ENCODE data around the gene SCTR.

Gene SCTR

DNA sequence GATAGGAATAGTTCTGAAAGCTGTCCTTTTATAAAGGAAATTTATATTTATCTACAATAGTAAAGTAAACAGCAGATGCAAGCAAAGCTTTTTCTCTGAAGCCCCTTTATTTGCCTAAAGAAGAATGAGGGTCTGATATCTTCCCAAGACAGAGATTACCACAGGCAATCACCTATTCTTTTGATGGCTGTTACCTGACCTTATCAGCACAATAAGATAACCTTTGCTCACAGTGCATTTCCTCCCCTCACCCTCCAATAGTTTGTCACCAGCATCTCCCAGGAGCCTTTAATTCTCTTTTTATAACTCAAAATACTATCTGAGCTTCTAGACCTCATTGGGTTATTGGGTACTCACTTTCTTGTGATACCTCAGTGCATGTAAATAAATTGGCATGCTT is 13.5 kb upstream of the SCTR start:
- TF ChIP-seq CTCF (conservative IDR thresholded peaks at IDR 0.05), result no peak
- no peak overlapping the region for H3K27ac ChIP-seq

- no peak for TF ChIP-seq CTCF (conservative IDR thresholded peaks at IDR 0.05)
Observed at GRCh38 chr2:119536707-119537106, 12.4 kb upstream of the SCTR start.

DNA sequence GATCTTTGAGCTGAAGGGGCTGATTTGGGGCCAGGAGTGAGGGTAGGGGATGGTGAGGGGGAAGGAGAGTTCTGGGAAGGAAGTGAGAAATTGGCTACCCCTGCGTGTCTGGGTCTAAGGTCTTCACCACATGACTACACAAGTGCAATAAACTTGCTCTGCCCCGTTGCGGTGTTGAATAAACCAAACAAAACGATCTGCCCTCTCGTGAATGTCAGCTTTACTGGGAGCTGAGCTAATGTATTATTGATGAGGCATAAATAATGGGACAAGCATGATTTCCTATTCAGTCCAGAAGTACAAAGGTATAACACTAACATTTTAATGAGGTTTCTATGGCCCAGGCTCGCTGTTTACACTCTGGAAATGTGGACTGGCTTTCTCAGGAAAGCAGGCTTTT is 11.9 kb upstream of the SCTR start:
- TF ChIP-seq CTCF (conservative IDR thresholded peaks at IDR 0.05), result no peak
- no peak overlapping the region for H3K27ac ChIP-seq

More at GRCh38 chr2:119536707-119537106, 12.4 kb upstream of the SCTR start:
- H3K27ac ChIP-seq, result no peak overlapping the region

DNA sequence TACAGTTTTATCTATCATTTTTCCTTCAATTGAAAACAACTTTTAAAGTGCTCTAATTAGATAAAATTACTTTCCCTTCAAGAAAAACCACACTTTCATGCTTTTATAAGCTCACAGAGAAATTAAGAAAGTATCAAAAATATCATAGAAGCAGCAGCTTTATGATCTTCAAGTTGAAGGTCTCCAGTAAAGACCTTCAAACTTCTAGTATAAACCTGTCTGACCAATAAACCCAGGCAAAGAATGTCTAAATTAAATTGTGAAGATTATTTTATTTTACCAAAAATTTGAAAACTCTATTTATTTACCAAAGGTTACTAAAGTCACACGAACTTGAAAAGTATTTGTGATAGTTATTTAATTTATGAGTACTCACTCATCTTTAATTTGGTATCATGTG is 9.3 kb upstream of the SCTR start:
- no peak for TF ChIP-seq CTCF (conservative IDR thresholded peaks at IDR 0.05)
- no peak overlapping the region for H3K27ac ChIP-seq

DNA sequence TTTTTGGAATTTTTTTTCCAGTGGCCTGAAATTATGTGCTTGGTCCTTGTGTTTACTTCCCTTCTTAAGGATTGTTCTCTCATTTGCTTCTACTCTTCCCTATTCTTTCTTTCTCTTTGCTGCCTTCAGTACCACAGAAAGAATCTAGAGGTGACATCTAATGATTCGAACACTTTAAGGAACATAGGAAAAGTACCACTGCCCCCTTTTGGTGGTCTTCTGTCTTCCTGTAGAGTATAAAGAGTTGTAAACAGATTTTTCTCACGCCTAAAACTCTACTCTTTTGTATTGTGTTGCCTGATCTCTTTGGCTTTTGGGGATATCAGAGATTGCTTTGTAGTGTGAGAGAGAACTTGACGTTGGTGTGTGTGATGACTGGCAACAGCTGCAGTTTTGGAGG is 7.0 kb upstream of the SCTR start:
- no peak overlapping the region for H3K27ac ChIP-seq
- TF ChIP-seq CTCF (conservative IDR thresholded peaks at IDR 0.05), result no peak

- H3K27ac ChIP-seq, result no peak overlapping the region
- no peak for TF ChIP-seq CTCF (conservative IDR thresholded peaks at IDR 0.05)
Observed at GRCh38 chr2:119527999-119528398, 3.7 kb upstream of the SCTR start.

- no peak for TF ChIP-seq CTCF (conservative IDR thresholded peaks at IDR 0.05)
- H3K27ac ChIP-seq, result no peak overlapping the region
Observed at GRCh38 chr2:119525614-119526013, 1.3 kb upstream of the SCTR start.

Data from VCaP (cell line).